Measurements from ENCODE around the gene MEG3. TPM values are rescaled to one million over a fixed set of nuclear protein-coding genes. Genes with fewer than 3 reads are reported as not detected.

The MEG3 gene
- total and polyA plus RNA-seq, 12 donors = 86.6 to 8,129 (median 728) TPM

GRCh38 chr14:100851586-100851916 is 25.6 kb downstream of the MEG3 start:
- Histone ChIP-seq H3K36me3 (replicated peaks in 1 of 2) (peaks cover 0 to 17% of the 10 kb centered on the region in 2 donors), H3K4me1 (replicated peaks in 1 of 2) (peaks cover 0 to 31% of the 10 kb centered on the region in 2 donors), H3K9me3 (replicated peaks in 1 of 3) (no peaks in the 10 kb centered on the region), H3K27me3 (no peaks in the 10 kb centered on the region), H3K4me3 (no peak overlapping the region), H3K27ac (peak overlapping the region in 3 of 5 donors; percentile 29 to 66 (median 48))
- WGBS, 4 donors = 58 to 72% (median 71%) methylated on average over 12 to 13 of the region's 13 CpGs
- no peak for DNase-seq
- intact Hi-C loops (cut with DNase I) = loop anchor here in 1 of 2 donors (5.0 kb wide), 1 partner anchor 51 kb away; the partner anchor contains the start of gene RTL1
- TF ChIP-seq, protein P1, sequence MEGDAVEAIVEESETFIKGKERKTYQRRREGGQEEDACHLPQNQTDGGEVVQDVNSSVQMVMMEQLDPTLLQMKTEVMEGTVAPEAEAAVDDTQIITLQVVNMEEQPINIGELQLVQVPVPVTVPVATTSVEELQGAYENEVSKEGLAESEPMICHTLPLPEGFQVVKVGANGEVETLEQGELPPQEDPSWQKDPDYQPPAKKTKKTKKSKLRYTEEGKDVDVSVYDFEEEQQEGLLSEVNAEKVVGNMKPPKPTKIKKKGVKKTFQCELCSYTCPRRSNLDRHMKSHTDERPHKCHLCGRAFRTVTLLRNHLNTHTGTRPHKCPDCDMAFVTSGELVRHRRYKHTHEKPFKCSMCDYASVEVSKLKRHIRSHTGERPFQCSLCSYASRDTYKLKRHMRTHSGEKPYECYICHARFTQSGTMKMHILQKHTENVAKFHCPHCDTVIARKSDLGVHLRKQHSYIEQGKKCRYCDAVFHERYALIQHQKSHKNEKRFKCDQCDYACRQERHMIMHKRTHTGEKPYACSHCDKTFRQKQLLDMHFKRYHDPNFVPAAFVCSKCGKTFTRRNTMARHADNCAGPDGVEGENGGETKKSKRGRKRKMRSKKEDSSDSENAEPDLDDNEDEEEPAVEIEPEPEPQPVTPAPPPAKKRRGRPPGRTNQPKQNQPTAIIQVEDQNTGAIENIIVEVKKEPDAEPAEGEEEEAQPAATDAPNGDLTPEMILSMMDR (IDR thresholded peaks at IDR 0.05) = no peak
- no peak for TF ChIP-seq POLR2A (IDR thresholded peaks at IDR 0.05)

- Histone ChIP-seq H3K9me3 (replicated peaks in 1 of 3) (no peaks in the 10 kb centered on the region), H3K27ac (peak overlapping the region in 1 of 5 donors; percentile 3), H3K4me3 (no peak overlapping the region), H3K36me3 (replicated peaks in 1 of 2) (peaks cover 0 to 18% of the 10 kb centered on the region in 2 donors), H3K27me3 (no peaks in the 10 kb centered on the region), H3K4me1 (replicated peaks in 1 of 2) (peaks cover 0 to 31% of the 10 kb centered on the region in 2 donors)
- WGBS, 4 donors = 76 to 84% (median 80%) methylated on average over 14 of the region's 14 CpGs
- no peak for DNase-seq
- intact Hi-C loops (cut with DNase I) = loop anchor here in 1 of 2 donors (5.0 kb wide), 1 partner anchor 50 kb away; the partner anchor contains the start of gene RTL1
- no peak for TF ChIP-seq POLR2A (IDR thresholded peaks at IDR 0.05)
- TF ChIP-seq, protein P1 (IDR thresholded peaks at IDR 0.05) = no peak
Observed at GRCh38 chr14:100851946-100852620, 26.2 kb downstream of the MEG3 start.

GRCh38 chr14:100854435-100854834 is 28.5 kb downstream of the MEG3 start:
- no peak for TF ChIP-seq POLR2A (IDR thresholded peaks at IDR 0.05)
- TF ChIP-seq, protein P1 (IDR thresholded peaks at IDR 0.05) = no peak
- DNase-seq = no peak

GRCh38 chr14:100855256-100855930 is 29.5 kb downstream of the MEG3 start:
- intact Hi-C loops (cut with DNase I) = no loop called here
- 71 to 84% (median 75%) methylated on average over 18 of the region's 18 CpGs for WGBS, 4 donors
- peaks cover 0 to 23% of the 10 kb centered on the region in 2 donors for H3K4me1 ChIP-seq (replicated peaks in 1 of 2)
- no peak for DNase-seq
- H3K4me3 ChIP-seq = no peak overlapping the region
- no peaks in the 10 kb centered on the region for H3K27me3 ChIP-seq
- TF ChIP-seq POLR2A (IDR thresholded peaks at IDR 0.05) = no peak
- TF ChIP-seq, protein P1 (IDR thresholded peaks at IDR 0.05) = no peak
- no peaks in the 10 kb centered on the region for H3K9me3 ChIP-seq (replicated peaks in 1 of 3)
- H3K36me3 ChIP-seq (replicated peaks in 1 of 2) = peaks cover 0 to 9% of the 10 kb centered on the region in 2 donors
- H3K27ac ChIP-seq = peak overlapping the region in 1 of 5 donors; percentile 3

More at GRCh38 chr14:100854435-100854834, 28.5 kb downstream of the MEG3 start:
- Histone ChIP-seq H3K27ac (no peak overlapping the region), H3K27me3 (no peaks in the 10 kb centered on the region), H3K4me3 (no peak overlapping the region), H3K4me1 (replicated peaks in 1 of 2) (peaks cover 0 to 23% of the 10 kb centered on the region in 2 donors), H3K36me3 (replicated peaks in 1 of 2) (peaks cover 0 to 9% of the 10 kb centered on the region in 2 donors), H3K9me3 (replicated peaks in 1 of 3) (no peaks in the 10 kb centered on the region)
- intact Hi-C loops (cut with DNase I) = loop anchor here in 1 of 2 donors (5.0 kb wide), 1 partner anchor 48 kb away; the partner anchor contains the start of gene RTL1
- 84 to 94% (median 92%) methylated on average over 5 of the region's 5 CpGs for WGBS, 4 donors

All from adrenal gland (tissue), 12 donors.